Neutrophil (primary cell): ENCODE results near the gene UBXN11.

ENCODE experiments used
- H3K27ac ChIP-seq: fragments of 200-600 bp; sonication (generic); 2 replicates; pipeline ENCODE4 v1.5.1; 2016; ENCODE audit warnings: mild to moderate bottlenecking, moderate library complexity
- H3K27me3 ChIP-seq: fragments of 200-600 bp; sonication (generic); 2 replicates; pipeline ENCODE4 v1.6.0; 2016; ENCODE audit warnings: mild to moderate bottlenecking
- H3K36me3 ChIP-seq: fragments of 200-600 bp; sonication (generic); 2 replicates; pipeline ENCODE4 v1.5.1; 2017
- H3K4me1 ChIP-seq, 2 experiments: fragments of 200-600 bp in 1 of 2; sonication (generic) in 1 of 2; 1 replicate in 1 of 2; 2 replicates in 1 of 2; pipeline versions ENCODE4 v1.5.1 to v1.6.1; 2013 to 2016; ENCODE audit warnings: low read depth in 1 of 2, low read length in 1 of 2, mild to moderate bottlenecking in 1 of 2, moderate library complexity in 1 of 2; ENCODE audit not compliant: control insufficient read depth in 1 of 2, insufficient read depth in 1 of 2
- H3K4me3 ChIP-seq, 2 experiments: fragments of 200-600 bp in 1 of 2; sonication (generic) in 1 of 2; 1 replicate in 1 of 2; 2 replicates in 1 of 2; pipeline ENCODE4 v1.5.1; 2013 to 2016; ENCODE audit warnings: low read depth in 1 of 2, low read length in 1 of 2, mild to moderate bottlenecking in 1 of 2, moderate library complexity in 1 of 2
- H3K9me3 ChIP-seq: fragments of 200-600 bp; sonication (generic); 2 replicates; pipeline ENCODE4 v1.5.1; 2016
- TF ChIP-seq, protein P1 (sequence below): fragments of 200-600 bp; sonication (generic); IDR thresholded peaks from 2 replicates; pipeline ENCODE4 v1.5.1; 2016; ENCODE audit warnings: antibody characterized with exemption

Gene UBXN11

DNA sequence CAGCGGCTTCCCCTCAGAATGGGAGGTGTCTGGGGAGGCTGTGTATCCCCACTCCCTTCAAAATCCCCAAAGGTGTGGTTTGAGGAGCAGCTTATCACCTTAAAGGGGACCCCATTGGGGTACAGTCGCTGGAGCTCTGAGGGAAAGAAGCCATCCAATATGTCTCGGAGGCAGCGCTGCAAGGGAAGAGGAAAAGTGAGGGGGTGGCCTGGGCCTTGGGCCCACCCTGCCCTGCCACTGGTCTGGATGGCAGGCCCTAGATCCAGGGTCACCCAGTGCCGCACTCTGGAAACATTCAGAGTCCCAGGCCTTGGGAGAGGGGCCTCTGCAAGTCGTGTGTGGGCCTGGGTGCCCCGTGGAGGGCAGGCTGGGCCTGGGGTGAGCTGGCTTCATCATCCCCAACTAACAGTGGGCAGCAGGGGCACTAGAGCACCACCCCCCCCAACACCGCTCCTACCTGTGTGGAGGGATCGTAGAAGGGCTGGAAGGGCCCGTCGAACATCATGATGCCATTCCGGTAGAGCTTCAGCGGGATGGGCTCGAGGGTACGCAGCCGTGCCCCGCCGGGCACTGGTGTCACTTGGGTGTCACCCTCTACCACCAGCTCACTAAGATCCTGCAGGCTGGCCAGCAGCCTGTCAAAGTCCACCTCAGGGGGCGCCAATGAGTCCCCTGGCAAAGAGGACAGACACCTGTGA lies 20.9 kb downstream of the UBXN11 start:
- H3K9me3 ChIP-seq: no peaks in the 10 kb centered on the region
- peaks cover 42% of the 10 kb centered on the region for H3K36me3 ChIP-seq
- peak overlapping the region in 1 of 2 experiments; percentile 5 for H3K4me3 ChIP-seq
- no peaks in the 10 kb centered on the region for H3K27me3 ChIP-seq
- H3K27ac ChIP-seq: peak overlapping the region; percentile 100
- TF ChIP-seq, protein P1, sequence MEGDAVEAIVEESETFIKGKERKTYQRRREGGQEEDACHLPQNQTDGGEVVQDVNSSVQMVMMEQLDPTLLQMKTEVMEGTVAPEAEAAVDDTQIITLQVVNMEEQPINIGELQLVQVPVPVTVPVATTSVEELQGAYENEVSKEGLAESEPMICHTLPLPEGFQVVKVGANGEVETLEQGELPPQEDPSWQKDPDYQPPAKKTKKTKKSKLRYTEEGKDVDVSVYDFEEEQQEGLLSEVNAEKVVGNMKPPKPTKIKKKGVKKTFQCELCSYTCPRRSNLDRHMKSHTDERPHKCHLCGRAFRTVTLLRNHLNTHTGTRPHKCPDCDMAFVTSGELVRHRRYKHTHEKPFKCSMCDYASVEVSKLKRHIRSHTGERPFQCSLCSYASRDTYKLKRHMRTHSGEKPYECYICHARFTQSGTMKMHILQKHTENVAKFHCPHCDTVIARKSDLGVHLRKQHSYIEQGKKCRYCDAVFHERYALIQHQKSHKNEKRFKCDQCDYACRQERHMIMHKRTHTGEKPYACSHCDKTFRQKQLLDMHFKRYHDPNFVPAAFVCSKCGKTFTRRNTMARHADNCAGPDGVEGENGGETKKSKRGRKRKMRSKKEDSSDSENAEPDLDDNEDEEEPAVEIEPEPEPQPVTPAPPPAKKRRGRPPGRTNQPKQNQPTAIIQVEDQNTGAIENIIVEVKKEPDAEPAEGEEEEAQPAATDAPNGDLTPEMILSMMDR: no peak
- peaks cover 76 to 87% of the 10 kb centered on the region in 2 experiments for H3K4me1 ChIP-seq

- Histone ChIP-seq H3K4me3 (peak overlapping the region in 1 of 2 experiments; percentile 5), H3K27ac (peak overlapping the region; percentile 100), H3K36me3 (peaks cover 42% of the 10 kb centered on the region), H3K9me3 (no peaks in the 10 kb centered on the region), H3K4me1 (peaks cover 72 to 86% of the 10 kb centered on the region in 2 experiments), H3K27me3 (no peaks in the 10 kb centered on the region)
- TF ChIP-seq, protein P1: peak; percentile 83
These were observed 21.7 kb downstream of the UBXN11 start for GRCh38 chr1:26284597-26285347.

DNA sequence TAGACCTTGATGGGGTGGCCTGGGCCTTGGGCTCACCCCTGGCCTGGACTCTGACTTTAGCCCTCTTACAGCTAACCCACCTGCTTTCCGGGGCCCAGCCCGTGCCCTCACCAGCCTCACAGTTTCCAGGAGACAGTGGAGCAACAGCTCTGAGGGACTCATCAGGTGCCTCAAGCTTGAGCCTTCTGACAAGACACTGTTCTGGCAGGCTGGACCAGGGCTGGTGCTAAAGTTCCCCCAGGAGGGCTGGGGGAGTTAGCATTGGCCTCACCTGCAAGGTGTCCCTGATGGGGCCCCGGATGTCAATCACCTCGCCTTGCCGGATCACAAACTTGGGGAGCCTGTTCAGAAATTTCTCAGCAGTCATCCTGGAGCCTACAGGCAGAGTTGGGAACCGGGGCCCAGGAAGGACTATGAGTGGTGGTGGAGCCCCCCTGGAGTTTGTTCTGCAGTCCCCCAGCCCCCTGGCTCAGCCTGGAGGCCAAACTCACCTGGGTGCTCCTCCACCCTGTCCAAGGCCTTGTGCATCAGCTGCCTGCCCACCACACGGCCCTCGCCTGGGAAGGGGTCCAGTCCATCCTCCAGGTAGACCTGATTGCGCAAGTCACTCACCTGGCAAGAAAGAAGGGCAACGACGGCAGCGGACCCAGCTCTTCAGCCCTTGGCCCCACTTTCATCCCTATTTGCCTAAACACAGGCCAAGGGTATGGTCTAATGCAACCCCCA lies 22.4 kb downstream of the UBXN11 start:
- Histone ChIP-seq H3K9me3 (no peaks in the 10 kb centered on the region), H3K27me3 (no peaks in the 10 kb centered on the region), H3K4me3 (no peak overlapping the region), H3K4me1 (peaks cover 70 to 86% of the 10 kb centered on the region in 2 experiments), H3K36me3 (peaks cover 42% of the 10 kb centered on the region), H3K27ac (peak overlapping the region; percentile 100)
- TF ChIP-seq, protein P1: no peak

DNA sequence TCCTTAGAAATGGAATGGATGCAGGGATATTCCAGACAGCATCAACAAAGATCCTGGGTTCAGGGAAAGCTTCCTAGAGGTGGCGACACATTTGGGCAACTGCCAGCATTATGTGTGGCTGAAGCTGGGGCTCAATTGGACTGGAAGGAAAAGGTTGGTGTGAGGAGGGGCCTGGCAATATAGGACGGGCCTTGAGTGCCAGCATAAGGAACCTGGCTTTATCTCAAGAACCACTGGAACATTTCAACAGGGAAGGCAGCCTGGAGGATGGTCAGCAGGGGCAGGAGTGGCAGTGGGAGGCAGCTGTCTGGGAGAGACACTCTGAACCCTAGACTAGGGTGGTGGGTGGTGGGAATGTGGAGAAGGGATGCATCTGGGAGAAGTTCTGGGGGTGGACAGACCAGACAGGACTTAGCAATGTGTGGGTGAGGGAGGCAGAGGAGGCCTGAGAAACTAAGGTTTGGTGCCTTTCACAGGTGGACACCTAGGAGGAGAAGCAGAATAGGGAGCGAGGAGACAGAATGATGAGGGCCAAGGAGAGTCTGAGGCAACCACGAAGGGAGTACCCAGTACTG lies 23.1 kb downstream of the UBXN11 start:
- peaks cover 70 to 86% of the 10 kb centered on the region in 2 experiments for H3K4me1 ChIP-seq
- H3K27ac ChIP-seq: peak overlapping the region; percentile 100
- no peaks in the 10 kb centered on the region for H3K9me3 ChIP-seq
- H3K36me3 ChIP-seq: peaks cover 42% of the 10 kb centered on the region
- no peak overlapping the region for H3K4me3 ChIP-seq
- TF ChIP-seq, protein P1: no peak
- no peaks in the 10 kb centered on the region for H3K27me3 ChIP-seq

- TF ChIP-seq, protein P1: no peak
- Histone ChIP-seq H3K4me1 (peaks cover 70 to 86% of the 10 kb centered on the region in 2 experiments), H3K36me3 (peaks cover 42% of the 10 kb centered on the region), H3K9me3 (no peaks in the 10 kb centered on the region), H3K27ac (peak overlapping the region; percentile 100), H3K4me3 (no peak overlapping the region), H3K27me3 (no peaks in the 10 kb centered on the region)
These were observed 24.0 kb downstream of the UBXN11 start for GRCh38 chr1:26282401-26282918.
